NCI-H2196 (cell line): ENCODE measurements around the gene SEMA4D.

Experiments used
- DNase-seq: peaks from one replicate; lab custom pipeline; 2025; ENCODE audit not compliant: unreplicated experiment; lab: John Stamatoyannopoulos, UW

Gene SEMA4D

DNA sequence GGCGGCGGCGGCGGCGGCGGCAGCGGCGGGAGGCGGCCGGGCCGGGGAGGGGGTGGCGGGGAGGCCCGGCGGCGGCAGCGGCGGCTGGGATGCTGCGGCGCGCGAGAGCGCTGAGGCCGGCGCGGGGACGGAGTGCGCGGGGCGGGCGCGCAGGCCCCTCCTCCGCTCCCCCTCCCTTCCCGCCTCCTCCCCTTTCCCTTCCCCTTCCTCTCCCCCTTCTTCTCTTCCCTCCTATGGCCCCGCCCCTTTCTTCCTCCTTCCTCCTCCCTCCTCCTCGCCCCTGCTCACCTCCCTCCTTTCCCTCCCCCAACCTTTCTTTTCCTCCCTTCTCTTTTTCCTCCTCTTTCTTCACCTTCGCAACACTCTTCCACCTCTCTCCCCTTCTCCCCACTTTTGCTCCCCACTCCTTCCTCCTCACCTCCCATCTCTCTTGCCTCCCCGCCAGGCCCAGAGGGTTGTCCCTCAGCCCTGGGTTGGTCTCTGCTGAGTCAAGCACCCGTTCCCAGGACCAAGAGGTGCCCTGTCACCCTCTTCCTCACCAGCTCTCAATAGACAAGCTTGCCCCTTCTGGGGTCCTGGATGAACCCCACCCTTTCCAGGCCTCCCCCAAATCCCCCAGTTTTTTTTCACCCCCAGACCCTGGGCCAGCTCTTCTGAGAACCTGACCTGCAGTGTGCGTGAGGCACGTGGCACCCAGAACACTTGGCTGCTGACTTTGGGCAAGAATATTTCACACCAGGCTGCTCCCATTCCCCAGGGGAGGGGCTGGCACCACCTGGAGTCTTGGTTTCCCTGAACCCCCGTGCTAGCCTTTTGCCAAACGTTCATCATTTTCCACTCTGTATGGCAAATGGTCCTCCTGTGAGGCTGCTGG, at the start of gene SEMA4D:
TSS of gene SEMA4D (minus strand) at position 136 of the 874 bp plus-strand sequence. CDS start 92,657 bp downstream, outside the sequence.
- peak; percentile 59 for DNase-seq

DNA sequence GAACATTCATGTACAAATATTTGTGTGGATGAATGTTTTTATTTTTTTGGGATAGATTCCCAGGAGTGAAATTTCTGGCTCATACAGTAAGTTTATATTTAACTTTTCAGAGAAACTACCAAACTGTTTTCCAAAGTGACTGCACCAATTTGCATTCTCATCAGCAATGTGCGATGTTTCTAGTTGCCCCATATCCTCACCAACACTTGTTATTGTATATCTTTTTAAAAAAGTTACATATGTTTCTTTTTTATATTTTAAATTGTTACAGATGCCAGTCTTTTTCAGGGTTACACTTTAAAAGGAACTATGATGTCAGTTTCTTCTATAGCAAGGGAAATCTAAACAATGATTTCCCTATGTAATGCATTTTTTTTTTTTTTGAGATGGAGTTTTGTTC, 49.1 kb upstream of the SEMA4D start:
- no peak for DNase-seq

DNA sequence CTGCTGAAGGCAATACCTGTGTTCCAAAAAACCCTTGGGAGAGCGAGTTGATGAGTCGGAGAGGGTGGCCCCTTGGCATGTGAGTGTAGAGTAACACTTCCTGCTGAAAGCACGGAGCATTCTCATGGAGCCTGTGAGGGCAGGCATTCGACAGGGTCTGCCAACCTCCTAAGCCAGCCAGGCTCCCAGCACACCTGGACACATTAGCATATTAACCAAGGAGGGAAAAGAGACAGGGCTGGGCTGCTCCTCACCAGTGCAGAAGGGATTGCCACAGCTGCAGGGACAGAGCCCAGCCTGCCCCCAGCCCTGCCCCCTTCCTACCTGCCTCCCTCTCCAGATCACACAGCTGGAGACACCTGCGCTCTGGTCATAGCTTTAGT, 46.4 kb upstream of the SEMA4D start:
- peak; percentile 10 for DNase-seq

GRCh38 chr9:89543621-89544278, 45.8 kb upstream of the SEMA4D start:
- no peak for DNase-seq

GRCh38 chr9:89543111-89543510, 45.2 kb upstream of the SEMA4D start:
- no peak for DNase-seq

DNA sequence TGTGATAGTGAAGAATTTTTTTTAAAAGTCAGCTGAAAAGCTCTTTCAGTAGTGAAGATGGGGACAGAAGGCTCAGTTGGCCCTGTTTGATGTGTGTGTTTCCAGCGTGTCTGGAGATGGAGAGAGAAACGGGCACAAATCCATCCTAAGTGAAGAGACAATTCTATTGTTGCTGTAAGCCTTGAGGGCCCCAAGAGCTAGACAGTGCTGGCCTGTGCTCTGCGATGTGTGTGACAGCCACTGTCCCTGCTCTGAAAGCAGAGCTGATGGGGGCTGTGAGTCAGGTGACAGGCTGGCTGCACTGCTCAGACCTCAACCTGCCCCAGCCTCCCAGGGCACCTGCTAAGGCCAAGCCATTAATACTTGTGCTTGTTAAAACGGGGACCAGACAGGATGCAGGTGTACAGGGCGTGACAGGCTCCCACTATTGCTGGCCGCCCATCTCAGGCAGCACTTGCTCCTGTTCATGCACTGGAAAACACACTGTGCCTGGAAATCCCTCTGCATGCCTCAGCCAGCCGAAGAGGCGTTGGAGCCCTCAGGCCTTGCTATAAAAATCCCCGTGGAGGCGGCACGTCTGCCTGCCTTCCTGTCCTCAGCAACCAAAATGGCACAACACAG, 44.6 kb upstream of the SEMA4D start:
- DNase-seq, result no peak

GRCh38 chr9:89541798-89542197, 43.9 kb upstream of the SEMA4D start:
- DNase-seq, result no peak

- no peak for DNase-seq
Measured at GRCh38 chr9:89539374-89539773, 41.5 kb upstream of the SEMA4D start.

- DNase-seq, result peak; percentile 52
Measured at GRCh38 chr9:89538871-89539270, 41.0 kb upstream of the SEMA4D start.

- no peak for DNase-seq
Measured at GRCh38 chr9:89537166-89537565, 39.3 kb upstream of the SEMA4D start.

- no peak for DNase-seq
Measured at GRCh38 chr9:89536600-89536999, 38.7 kb upstream of the SEMA4D start.

DNA sequence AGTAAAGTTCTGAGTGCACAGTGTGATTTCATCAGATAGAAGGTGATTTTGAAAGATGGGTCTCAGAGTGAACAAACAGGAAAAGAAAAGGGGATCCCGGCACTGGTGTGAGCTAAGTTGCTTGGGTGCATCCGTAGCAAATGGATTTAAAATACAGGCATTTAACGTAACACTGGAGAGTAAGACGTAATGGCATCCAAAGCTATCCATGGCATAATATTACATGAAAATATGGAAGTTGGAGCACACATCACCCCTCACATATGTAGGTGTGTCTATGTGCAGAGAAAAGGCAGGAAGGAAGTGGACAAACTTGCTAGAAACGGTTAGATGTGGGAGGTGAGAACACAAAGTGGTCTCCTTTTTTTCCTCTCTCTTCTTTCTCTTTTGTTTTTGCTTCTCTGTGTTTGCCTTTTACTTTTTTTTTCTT, 38.2 kb upstream of the SEMA4D start:
- no peak for DNase-seq

DNA sequence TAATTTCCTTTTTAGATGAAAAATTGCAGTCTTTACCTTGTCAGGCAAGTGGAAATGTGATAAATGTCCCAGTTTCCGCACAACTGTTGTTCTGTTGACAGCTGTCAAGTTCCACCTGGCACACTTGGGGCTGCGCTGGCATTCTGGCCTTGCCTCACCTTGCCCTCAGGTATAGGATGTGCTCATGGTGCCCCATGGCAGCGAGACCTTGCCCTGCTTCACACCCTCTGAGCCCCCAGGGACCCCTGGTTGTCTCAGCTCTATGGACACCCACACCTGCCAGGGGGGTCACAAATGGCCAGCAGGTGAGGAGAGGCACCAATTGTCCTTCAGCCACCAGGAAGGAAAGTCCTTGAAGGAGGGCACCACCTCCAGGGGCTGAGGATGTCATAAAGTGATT, 37.5 kb upstream of the SEMA4D start:
- DNase-seq, result no peak

- DNase-seq, result no peak
Measured at GRCh38 chr9:89534515-89535287, 36.8 kb upstream of the SEMA4D start.

DNA sequence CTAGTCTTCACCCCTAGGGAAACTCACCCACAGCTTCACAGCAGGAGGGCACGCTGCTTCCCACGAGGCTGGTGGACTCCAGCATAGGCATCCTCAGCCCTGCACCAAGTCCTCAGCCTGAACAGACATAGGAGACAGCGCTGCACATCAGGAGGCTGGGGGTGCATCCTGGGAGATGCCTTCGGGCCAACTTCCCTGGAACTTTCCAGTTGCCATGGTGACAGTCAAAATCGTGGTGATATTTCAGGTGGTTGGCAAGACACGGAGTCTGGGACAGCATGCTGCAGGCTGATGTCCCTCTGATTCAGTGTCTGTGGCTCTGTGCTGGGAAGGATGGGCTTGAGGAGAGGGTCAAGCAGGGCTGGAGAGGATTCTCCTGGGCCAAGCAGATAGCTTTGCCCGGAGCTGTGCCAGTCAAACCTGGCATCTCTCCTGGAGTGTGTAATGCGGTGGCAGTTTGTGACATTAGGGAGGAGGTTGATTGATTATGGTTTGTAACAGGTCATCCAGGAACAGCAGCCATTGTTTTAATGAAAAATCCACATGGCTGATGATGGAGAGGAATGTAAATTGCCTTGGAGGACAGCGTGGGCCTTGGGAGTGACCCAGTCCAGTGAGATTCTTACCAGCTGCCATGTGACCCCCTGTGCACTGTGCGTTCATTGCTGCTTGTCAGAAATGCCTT, 35.6 kb upstream of the SEMA4D start:
- DNase-seq, result no peak

DNA sequence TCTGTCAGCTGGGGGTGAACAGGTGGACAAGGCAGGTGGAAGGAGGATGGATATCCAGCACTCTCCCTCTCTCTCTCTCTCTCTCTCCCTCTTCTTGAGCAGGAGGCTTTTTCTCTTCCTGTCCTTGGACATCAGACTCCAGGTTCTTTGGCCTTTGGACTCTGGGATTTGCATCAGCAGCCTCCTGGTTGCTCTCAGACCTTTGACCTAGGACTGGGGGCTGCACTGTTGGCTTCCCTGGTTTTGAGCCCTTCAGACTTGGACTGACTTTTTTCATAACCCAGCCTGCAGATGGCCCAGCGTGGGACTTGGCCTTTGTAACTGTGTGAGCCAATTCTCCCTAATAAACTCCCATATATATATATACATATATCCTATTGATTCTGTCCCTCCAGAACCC, 35.0 kb upstream of the SEMA4D start:
- no peak for DNase-seq

DNA sequence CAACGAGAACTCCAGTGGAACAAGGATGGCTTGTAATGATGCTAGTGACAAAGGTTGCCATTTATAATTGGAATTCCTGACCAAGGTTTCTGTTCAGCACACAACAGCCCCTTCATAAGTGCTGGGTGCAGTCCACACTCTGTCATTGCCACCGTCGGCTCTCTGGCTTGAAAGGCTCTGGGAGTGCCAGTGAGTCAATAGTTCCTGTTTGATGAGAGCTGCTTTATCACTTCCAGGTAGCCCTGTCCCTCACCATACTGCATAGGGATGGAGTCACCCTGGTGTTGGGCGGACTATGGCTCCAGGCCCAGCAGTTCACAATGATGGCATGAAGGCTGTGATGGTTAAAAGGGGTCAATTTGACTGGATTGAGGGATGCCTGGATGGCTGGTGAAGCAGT, 34.6 kb upstream of the SEMA4D start:
- DNase-seq, result no peak

DNA sequence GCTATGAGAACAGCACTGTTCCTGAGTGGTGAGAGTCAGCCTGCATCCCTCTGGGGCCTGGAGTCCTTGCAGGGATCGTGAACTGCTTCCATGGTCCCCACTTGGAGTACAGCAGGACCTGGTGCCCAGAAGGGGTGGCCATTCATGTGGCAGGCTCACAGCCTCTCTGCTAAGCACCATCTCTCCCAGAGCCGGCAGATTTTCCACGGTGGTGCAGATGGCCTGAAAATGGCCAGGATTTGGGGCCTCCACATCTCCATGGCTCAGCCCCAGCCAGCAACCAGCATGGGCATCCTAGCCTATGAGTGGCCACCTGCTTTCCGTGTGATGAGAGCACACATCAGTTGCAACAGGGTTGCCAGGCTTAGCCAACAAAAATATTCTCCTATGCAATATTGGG, 33.9 kb upstream of the SEMA4D start:
- DNase-seq, result no peak

DNA sequence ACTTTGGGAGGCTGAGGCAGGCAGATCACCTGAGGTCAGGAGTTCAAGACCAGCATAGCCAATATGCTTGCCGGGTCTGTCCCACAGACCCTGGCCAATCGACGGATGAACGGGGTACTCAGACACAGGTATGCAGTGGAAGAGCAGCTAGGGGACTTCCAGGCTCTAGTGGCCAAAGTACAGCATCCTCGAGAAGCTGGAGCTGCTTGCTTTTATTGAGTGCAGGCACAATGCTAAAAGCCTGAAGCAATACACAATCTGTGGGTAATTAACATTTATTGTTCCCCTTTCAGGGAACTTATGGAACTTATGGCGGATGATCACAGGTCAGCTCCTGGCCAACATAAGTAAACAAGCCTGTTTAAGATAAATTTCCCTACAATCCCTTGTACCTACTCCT, 32.8 kb upstream of the SEMA4D start:
- DNase-seq, result no peak

- no peak for DNase-seq
Measured at GRCh38 chr9:89529243-89530035, 31.5 kb upstream of the SEMA4D start.
